DOHH2 (cell line): ENCODE results near the gene GOLIM4.

Experiments used
- CTCF ChIP-seq: fragments of 200-600 bp; sonication (generic); IDR thresholded peaks from one replicate; pipeline ENCODE4 v1.5.1; 2014; ENCODE audit warnings: antibody characterized with exemption, mild to moderate bottlenecking, low read depth, low read length; ENCODE audit not compliant: poor library complexity, severe bottlenecking
- EZH2phosphoT487 ChIP-seq: fragments of 200-600 bp; sonication (generic); IDR thresholded peaks from 2 replicates; pipeline ENCODE4 v1.6.1; 2017; ENCODE audit warnings: borderline replicate concordance, mild to moderate bottlenecking, antibody characterized with exemption, low read length, moderate library complexity, mixed read lengths

- TF ChIP-seq CTCF = no peak
- TF ChIP-seq EZH2phosphoT487 = no peak
Observed at GRCh38 chr3:168053115-168053514, 42.6 kb downstream of the GOLIM4 start.
